ENCODE data around the gene IFNGR2. TPM values are rescaled to one million over a fixed set of nuclear protein-coding genes. Genes with fewer than 3 reads are reported as not detected.

The IFNGR2 gene
- polyA plus RNA-seq, 1 of the 3 experiments (the other 2 are of a cell fraction), result 92.4 TPM

DNA sequence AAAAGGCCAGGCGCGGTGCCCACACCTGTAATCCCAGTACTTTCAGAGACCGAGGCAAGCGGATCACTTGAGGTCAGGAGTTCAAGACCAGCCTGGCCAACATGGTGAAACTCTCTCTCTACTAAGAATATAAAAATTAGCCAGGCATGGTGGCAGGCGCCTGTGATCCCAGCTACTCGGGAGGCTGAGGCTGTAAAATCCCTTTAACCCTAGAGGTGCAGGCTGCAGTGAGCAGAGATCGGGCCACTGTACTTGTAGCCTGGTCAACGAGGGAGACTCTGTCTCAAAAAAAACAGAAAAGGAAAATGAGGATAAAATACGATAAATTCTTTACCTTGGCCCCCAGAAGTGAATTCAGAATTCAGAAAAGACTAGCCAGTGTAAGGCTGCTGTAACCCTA lies 75.0 kb downstream of the IFNGR2 start:
- Histone ChIP-seq H3K36me3 (replicated peaks in 1 of 2; ENCODE audit: control insufficient read depth in 1 of 2, insufficient read depth in 2 of 2, low read length in 1 of 2) (no peaks in the 10 kb centered on the region), H2AFZ (ENCODE audit: low read depth) (0 out of 2 replicates have a peak overlapping the region, but pooled peaks have one; percentile 46), H3K9me2 (no peaks in the 10 kb centered on the region), H3K9me3 (no peaks in the 10 kb centered on the region), H3K27me3 (ENCODE audit: insufficient read depth) (no peaks in the 10 kb centered on the region), H4K20me1 (ENCODE audit: insufficient read depth) (no peaks in the 10 kb centered on the region; the same call in 1 of the 2 replicates), H3K9ac (peak overlapping the region; percentile 89; the same call in 1 of the 2 replicates), H3K79me2 (ENCODE audit: insufficient read depth) (peaks cover 53% of the 10 kb centered on the region), H3K27ac (ENCODE audit: low read depth in 2 of 2, low read length in 1 of 2) (peak overlapping the region in 1 of 2 experiments; percentile 90; a peak in 1 of 4 replicates), H3K4me1 (ENCODE audit: control insufficient read depth in 1 of 2, insufficient read depth in 2 of 2, low read depth in 1 of 2, low read length in 1 of 2) (peaks cover 0 to 4% of the 10 kb centered on the region in 2 experiments; a peak in 1 of 4 replicates), H3F3A (replicated peaks; ENCODE audit: insufficient read depth) (peaks cover 16% of the 10 kb centered on the region), H3K4me2 (peak overlapping the region; percentile 84), H3K4me3 (ENCODE audit: low read depth in 2 of 2, low read length in 1 of 2) (peak overlapping the region; percentile 67 to 80)
- TF ChIP-seq, protein P1, sequence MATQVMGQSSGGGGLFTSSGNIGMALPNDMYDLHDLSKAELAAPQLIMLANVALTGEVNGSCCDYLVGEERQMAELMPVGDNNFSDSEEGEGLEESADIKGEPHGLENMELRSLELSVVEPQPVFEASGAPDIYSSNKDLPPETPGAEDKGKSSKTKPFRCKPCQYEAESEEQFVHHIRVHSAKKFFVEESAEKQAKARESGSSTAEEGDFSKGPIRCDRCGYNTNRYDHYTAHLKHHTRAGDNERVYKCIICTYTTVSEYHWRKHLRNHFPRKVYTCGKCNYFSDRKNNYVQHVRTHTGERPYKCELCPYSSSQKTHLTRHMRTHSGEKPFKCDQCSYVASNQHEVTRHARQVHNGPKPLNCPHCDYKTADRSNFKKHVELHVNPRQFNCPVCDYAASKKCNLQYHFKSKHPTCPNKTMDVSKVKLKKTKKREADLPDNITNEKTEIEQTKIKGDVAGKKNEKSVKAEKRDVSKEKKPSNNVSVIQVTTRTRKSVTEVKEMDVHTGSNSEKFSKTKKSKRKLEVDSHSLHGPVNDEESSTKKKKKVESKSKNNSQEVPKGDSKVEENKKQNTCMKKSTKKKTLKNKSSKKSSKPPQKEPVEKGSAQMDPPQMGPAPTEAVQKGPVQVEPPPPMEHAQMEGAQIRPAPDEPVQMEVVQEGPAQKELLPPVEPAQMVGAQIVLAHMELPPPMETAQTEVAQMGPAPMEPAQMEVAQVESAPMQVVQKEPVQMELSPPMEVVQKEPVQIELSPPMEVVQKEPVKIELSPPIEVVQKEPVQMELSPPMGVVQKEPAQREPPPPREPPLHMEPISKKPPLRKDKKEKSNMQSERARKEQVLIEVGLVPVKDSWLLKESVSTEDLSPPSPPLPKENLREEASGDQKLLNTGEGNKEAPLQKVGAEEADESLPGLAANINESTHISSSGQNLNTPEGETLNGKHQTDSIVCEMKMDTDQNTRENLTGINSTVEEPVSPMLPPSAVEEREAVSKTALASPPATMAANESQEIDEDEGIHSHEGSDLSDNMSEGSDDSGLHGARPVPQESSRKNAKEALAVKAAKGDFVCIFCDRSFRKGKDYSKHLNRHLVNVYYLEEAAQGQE (IDR thresholded peaks at IDR 0.05; ENCODE audit: low read depth, low read length), result no peak
- TF ChIP-seq NRF1 (IDR thresholded peaks at IDR 0.05; ENCODE audit: low read depth, low read length) (no peak), ELF1 (IDR thresholded peaks at IDR 0.05) (no peak), RAD21 (IDR thresholded peaks at IDR 0.05; ENCODE audit: low read length) (no peak), MEF2A (IDR thresholded peaks at IDR 0.05; ENCODE audit: borderline replicate concordance, low read depth) (no peak), POLR2AphosphoS5 (IDR thresholded peaks at IDR 0.05; ENCODE audit: low read depth, low read length) (no peak), TCF12 (IDR thresholded peaks at IDR 0.05) (no peak), MXI1 (IDR thresholded peaks at IDR 0.05; ENCODE audit: low read depth, low read length) (no peak), GATA2 (CRISPR knock-in tag; IDR thresholded peaks at IDR 0.05) (no peak), EZH2phosphoT487 (IDR thresholded peaks at IDR 0.05; ENCODE audit: borderline replicate concordance, low read depth) (no peak), RCOR1 (IDR thresholded peaks at IDR 0.05; ENCODE audit: low read length) (no peak), FOXJ3 (CRISPR knock-in tag; IDR thresholded peaks at IDR 0.05) (no peak), SIN3A (IDR thresholded peaks at IDR 0.05; ENCODE audit: borderline replicate concordance, low read depth, low read length) (no peak), JUND (IDR thresholded peaks at IDR 0.05) (no peak), EP300 (IDR thresholded peaks at IDR 0.05; ENCODE audit: borderline replicate concordance in 1 of 2, low read depth in 1 of 2, low read length in 1 of 2) (no peak), NFIC (IDR thresholded peaks at IDR 0.05; ENCODE audit: borderline replicate concordance) (no peak)
- TF ChIP-seq, protein P2, sequence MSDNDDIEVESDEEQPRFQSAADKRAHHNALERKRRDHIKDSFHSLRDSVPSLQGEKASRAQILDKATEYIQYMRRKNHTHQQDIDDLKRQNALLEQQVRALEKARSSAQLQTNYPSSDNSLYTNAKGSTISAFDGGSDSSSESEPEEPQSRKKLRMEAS (IDR thresholded peaks at IDR 0.05; ENCODE audit: low read depth), result no peak
- TF ChIP-seq, protein P3, sequence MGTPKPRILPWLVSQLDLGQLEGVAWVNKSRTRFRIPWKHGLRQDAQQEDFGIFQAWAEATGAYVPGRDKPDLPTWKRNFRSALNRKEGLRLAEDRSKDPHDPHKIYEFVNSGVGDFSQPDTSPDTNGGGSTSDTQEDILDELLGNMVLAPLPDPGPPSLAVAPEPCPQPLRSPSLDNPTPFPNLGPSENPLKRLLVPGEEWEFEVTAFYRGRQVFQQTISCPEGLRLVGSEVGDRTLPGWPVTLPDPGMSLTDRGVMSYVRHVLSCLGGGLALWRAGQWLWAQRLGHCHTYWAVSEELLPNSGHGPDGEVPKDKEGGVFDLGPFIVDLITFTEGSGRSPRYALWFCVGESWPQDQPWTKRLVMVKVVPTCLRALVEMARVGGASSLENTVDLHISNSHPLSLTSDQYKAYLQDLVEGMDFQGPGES (IDR thresholded peaks at IDR 0.05; ENCODE audit: low read depth, low read length), result no peak
- POLR2A ChIA-PET, result interaction anchor here (4.0 kb wide), 1 partner anchor 12 kb away, joined by 56 read pairs; the partner anchor contains the start of gene DNAJC28
- 78% methylated on average over 9 of the region's 9 CpGs for WGBS (ENCODE audit: low lambda C conversion rate)
- no peak for DNase-seq
- CTCF ChIA-PET, result no interaction called here
